Liver (tissue), 9 donors: ENCODE results near the gene MYO16. TPM values are rescaled to one million over a fixed set of nuclear protein-coding genes. Genes with fewer than 3 reads are reported as not detected.

Experiments used
- DNase-seq: peaks from one replicate; pipeline ENCODE4 v3.0.0-alpha.2; 2017; ENCODE audit warnings: low spot score
- H3K27ac ChIP-seq, 2 donors: one replicate each; pipeline ENCODE4 v1.7.0; 2013; ENCODE audit warnings: inconsistent platforms in 2 of 2, low read length in 2 of 2, control low read depth in 1 of 2, low read depth in 1 of 2, mild to moderate bottlenecking in 1 of 2
- H3K27me3 ChIP-seq, 4 donors: one replicate each; pipeline versions ENCODE4 v1.6.1 to v1.7.0; 2013; ENCODE audit warnings: low read length in 3 of 4, inconsistent platforms in 1 of 4, mild to moderate bottlenecking in 1 of 4, moderate library complexity in 1 of 4; ENCODE audit not compliant: control insufficient read depth in 4 of 4, insufficient read depth in 4 of 4
- H3K36me3 ChIP-seq, 4 donors: one replicate each; pipeline versions ENCODE4 v1.6.1 to v1.7.0; 2013; ENCODE audit warnings: low read length in 3 of 4, mild to moderate bottlenecking in 3 of 4, low read depth in 1 of 4, moderate library complexity in 1 of 4; ENCODE audit not compliant: control insufficient read depth in 4 of 4, insufficient read depth in 3 of 4
- H3K4me1 ChIP-seq, 4 donors: one replicate each; pipeline versions ENCODE4 v1.6.1 to v1.7.0; 2013; ENCODE audit warnings: low read length in 3 of 4, mild to moderate bottlenecking in 3 of 4, moderate library complexity in 1 of 4; ENCODE audit not compliant: control insufficient read depth in 4 of 4, insufficient read depth in 4 of 4
- H3K4me3 ChIP-seq, 3 donors: one replicate each; pipeline versions ENCODE4 v1.6.1 to v1.7.0; 2013; ENCODE audit warnings: low read length in 3 of 3, control low read depth in 1 of 3, low read depth in 1 of 3, mild to moderate bottlenecking in 1 of 3
- H3K9ac ChIP-seq, 2 donors: one replicate each; pipeline ENCODE4 v1.7.0; 2013; ENCODE audit warnings: low read length in 2 of 2, mild to moderate bottlenecking in 2 of 2, moderate library complexity in 2 of 2, control low read depth in 1 of 2, low read depth in 1 of 2
- H3K9me3 ChIP-seq, 4 donors: one replicate each; pipeline versions ENCODE4 v1.6.1 to v1.7.0; 2013; ENCODE audit warnings: low read length in 3 of 4; ENCODE audit not compliant: control insufficient read depth in 4 of 4
- EGR1 ChIP-seq, 2 donors: IDR thresholded peaks; 2 replicates each; pipeline ENCODE4 v1.6.1; 2016 to 2018; ENCODE audit warnings: antibody characterized with exemption in 2 of 2, low read depth in 2 of 2
- FOXA1 ChIP-seq: IDR thresholded peaks from 2 replicates; pipeline ENCODE4 v1.6.1; 2016; ENCODE audit warnings: antibody characterized with exemption
- FOXA2 ChIP-seq: IDR thresholded peaks from 2 replicates; pipeline ENCODE4 v1.6.1; 2016; ENCODE audit warnings: antibody characterized with exemption
- GABPA ChIP-seq, 2 donors: IDR thresholded peaks in 1 of 2; conservative IDR thresholded peaks in 1 of 2; 2 replicates each; pipeline ENCODE4 v1.6.1; 2016; ENCODE audit warnings: antibody characterized with exemption in 2 of 2, mild to moderate bottlenecking in 1 of 2, moderate library complexity in 1 of 2
- HNF4A ChIP-seq, 2 donors: conservative IDR thresholded peaks; 2 replicates each; pipeline ENCODE4 v1.6.1; 2016; ENCODE audit warnings: antibody characterized with exemption in 2 of 2, mild to moderate bottlenecking in 2 of 2
- HNF4G ChIP-seq: IDR thresholded peaks from 2 replicates; pipeline ENCODE4 v1.6.1; 2016; ENCODE audit warnings: antibody characterized with exemption
- JUND ChIP-seq, 2 donors: IDR thresholded peaks; 2 replicates each; pipeline ENCODE4 v1.6.1; 2016; ENCODE audit warnings: antibody characterized with exemption in 2 of 2
- NR2F2 ChIP-seq: IDR thresholded peaks from 2 replicates; pipeline ENCODE4 v1.6.1; 2016; ENCODE audit warnings: antibody characterized with exemption
- RAD21 ChIP-seq, 2 donors: IDR thresholded peaks; 2 replicates each; pipeline ENCODE4 v1.6.1; 2016; ENCODE audit warnings: antibody characterized with exemption in 2 of 2, mild to moderate bottlenecking in 2 of 2
- RXRA ChIP-seq, 2 donors: IDR thresholded peaks; 2 replicates each; pipeline ENCODE4 v1.6.1; 2017 to 2018; ENCODE audit warnings: antibody characterized with exemption in 2 of 2, mild to moderate bottlenecking in 1 of 2
- TAF1 ChIP-seq: conservative IDR thresholded peaks from 2 replicates; pipeline ENCODE4 v1.6.1; 2016; ENCODE audit warnings: antibody characterized with exemption, mild to moderate bottlenecking
- YY1 ChIP-seq: IDR thresholded peaks from 2 replicates; pipeline ENCODE4 v1.6.1; 2016; ENCODE audit warnings: antibody characterized with exemption, mild to moderate bottlenecking
- WGBS: extraction: QIAGEN DNeasy Blood & Tissue Kit; methylation state at CpG from one replicate; pipeline ENCODE4 v1.1.7; 2013; 5-methylcytosine and 5-hydroxymethylcytosine counted together
- polyA plus RNA-seq, 2 donors: library from polyadenylated mRNA; stranded (reverse) in 1 of 2; unstranded in 1 of 2; fragments of 200-250 nt in 1 of 2; fragments of >200 nt in 1 of 2; fragmentation: Nextera tagmentation in 1 of 2; extraction: Ambion mirVana in 1 of 2; gene quantifications; one replicate each; pipeline versions ENCODE4 v1.2.1 to v1.2.3, GENCODE V29; 2013 to 2015
- total RNA-seq, 2 donors: library from RNA; depleted of rRNA; stranded (reverse); fragments of >200 nt; gene quantifications; one replicate each; pipeline ENCODE4 v1.2.3, GENCODE V29; 2014
- TF ChIP-seq, protein P1 (sequence below): IDR thresholded peaks from 2 replicates; pipeline ENCODE4 v1.6.1; 2016; ENCODE audit warnings: antibody characterized with exemption
- TF ChIP-seq, protein P2 (sequence below): IDR thresholded peaks from 2 replicates; pipeline ENCODE4 v1.6.1; 2016; ENCODE audit warnings: antibody characterized with exemption
- TF ChIP-seq, protein P3 (sequence below): fragments of 150-350 bp; IDR thresholded peaks from 2 replicates; pipeline ENCODE4 v1.5.1; 2017; ENCODE audit warnings: improper control_type of control experiment, low read depth, low read length; ENCODE audit not compliant: missing input control
- TF ChIP-seq, protein P4 (sequence below): IDR thresholded peaks from 2 replicates; pipeline ENCODE4 v1.6.1; 2016; ENCODE audit warnings: antibody characterized with exemption
- TF ChIP-seq, protein P5 (sequence below): IDR thresholded peaks from 2 replicates; pipeline ENCODE4 v1.6.1; 2016; ENCODE audit warnings: antibody characterized with exemption, mild to moderate bottlenecking
- donor health status: healthy.
- donor health status: healthy.
- donor health status: healthy.
- donor health status: healthy.
- donor health status: healthy.

MYO16 gene
- total and polyA plus RNA-seq, 4 donors: 0.37 to 1.1 (median 0.68) TPM

DNA sequence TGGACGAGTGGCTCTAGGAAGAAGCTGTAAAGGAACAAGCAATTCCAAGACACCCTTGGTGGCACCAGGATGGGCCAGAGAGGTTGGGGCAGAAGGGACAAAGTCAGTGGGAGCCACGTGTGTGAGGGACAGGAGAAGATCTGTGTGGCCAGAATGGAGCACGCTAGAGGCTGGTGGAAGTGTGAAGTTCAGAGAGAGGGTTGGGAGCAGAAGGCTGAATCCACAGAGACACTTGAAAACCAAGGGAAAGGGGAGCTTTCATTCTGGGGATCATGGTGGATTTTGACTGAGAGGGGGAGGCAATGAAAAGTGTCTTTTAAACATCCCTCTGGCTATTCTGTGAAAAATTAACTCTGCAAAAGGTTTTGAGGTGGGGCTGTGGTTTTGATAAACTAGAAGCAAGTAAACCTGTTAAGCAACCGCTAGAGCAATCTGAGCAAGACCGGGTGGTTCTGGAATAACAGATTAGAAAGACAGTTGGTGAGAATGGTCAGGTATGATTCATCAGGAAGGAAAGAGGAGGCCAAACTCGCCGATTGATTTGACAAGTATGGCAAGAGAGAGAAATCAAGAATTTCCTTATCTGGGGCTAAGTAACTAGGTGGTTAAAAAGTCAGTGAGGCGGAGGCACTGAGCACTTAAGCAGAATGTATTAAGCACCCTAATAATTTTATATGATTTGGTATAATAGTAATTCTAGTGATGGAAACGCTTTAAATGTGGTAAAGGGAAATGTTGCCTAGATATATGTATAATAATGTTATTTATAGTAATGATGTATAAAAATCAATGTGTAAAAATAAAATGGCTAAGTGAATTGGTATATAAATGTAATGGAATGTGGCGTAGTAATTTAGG is 140.0 kb downstream of the MYO16 start:
- Histone ChIP-seq H3K36me3 (no peaks in the 10 kb centered on the region), H3K4me3 (no peak overlapping the region), H3K27ac (no peak overlapping the region), H3K27me3 (no peaks in the 10 kb centered on the region), H3K9me3 (no peaks in the 10 kb centered on the region), H3K9ac (no peak overlapping the region), H3K4me1 (no peaks in the 10 kb centered on the region)
- 57% methylated on average over 10 of the region's 10 CpGs for WGBS
- TF ChIP-seq, protein P1, sequence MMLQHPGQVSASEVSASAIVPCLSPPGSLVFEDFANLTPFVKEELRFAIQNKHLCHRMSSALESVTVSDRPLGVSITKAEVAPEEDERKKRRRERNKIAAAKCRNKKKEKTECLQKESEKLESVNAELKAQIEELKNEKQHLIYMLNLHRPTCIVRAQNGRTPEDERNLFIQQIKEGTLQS: no peak
- DNase-seq: no peak

DNA sequence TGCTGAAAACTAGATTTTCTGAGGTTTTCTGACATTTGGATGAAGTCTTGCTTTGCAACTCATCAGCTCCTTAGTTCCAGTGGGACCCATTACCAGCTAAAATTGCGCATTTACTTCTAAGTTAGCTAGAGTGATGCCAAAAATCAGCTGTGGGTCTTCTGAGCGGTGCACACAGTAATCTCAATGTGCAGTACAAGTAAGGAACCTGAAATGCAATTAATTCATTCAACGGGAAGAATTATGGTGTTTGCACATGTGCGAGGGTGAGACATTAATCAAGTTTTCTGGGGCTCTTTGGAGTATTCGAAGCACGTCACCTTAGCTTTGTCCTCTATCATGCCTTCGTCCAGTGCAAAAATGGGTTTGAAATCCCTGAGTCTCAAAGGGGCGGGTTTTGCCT is 146.2 kb downstream of the MYO16 start:
- WGBS: 86% methylated on average over 8 of the region's 8 CpGs
- TF ChIP-seq JUND (IDR thresholded peaks at IDR 0.05): no peak
- TF ChIP-seq, protein P2, sequence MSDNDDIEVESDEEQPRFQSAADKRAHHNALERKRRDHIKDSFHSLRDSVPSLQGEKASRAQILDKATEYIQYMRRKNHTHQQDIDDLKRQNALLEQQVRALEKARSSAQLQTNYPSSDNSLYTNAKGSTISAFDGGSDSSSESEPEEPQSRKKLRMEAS: no peak
- TF ChIP-seq RAD21 (IDR thresholded peaks at IDR 0.05): no peak
- TF ChIP-seq, protein P1: no peak
- no peak for TF ChIP-seq FOXA2
- TF ChIP-seq FOXA1: no peak
- peaks cover 0 to 2% (median 0%) of the 10 kb centered on the region in 4 donors for H3K27me3 ChIP-seq
- no peaks in the 10 kb centered on the region for H3K4me1 ChIP-seq
- H3K9me3 ChIP-seq: no peaks in the 10 kb centered on the region
- H3K27ac ChIP-seq: no peak overlapping the region
- no peak overlapping the region for H3K9ac ChIP-seq
- H3K36me3 ChIP-seq: no peaks in the 10 kb centered on the region
- no peak for DNase-seq
- H3K4me3 ChIP-seq: no peak overlapping the region

DNA sequence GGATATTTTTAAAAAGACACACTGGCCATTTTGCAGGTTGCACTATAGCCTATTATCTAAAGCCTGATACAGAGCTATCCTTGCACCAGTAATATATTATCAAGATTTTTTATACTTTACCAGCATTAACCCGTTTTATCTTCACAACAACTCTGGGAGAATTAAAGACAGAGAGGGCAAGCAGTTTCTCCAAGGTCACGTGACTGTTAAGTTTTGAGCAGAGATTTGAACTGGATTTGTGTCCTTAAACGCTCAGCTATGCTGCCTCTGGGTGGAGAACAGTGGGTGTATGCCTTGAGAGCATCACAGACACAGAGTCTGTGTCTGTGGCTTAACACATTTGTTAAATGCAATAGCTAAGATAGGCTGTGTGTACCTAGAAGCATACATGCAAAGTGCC is 147.2 kb downstream of the MYO16 start:
- Histone ChIP-seq H3K4me1 (no peaks in the 10 kb centered on the region), H3K27me3 (peaks cover 0 to 2% (median 0%) of the 10 kb centered on the region in 4 donors), H3K36me3 (no peaks in the 10 kb centered on the region), H3K27ac (no peak overlapping the region), H3K9me3 (no peaks in the 10 kb centered on the region), H3K9ac (no peak overlapping the region), H3K4me3 (no peak overlapping the region)
- no peak for DNase-seq
- 64% methylated on average over 3 of the region's 3 CpGs for WGBS
- no peak for TF ChIP-seq EGR1 (IDR thresholded peaks at IDR 0.05; ENCODE audit: low read depth in 2 of 2)
- no peak for TF ChIP-seq RAD21 (IDR thresholded peaks at IDR 0.05)
- TF ChIP-seq FOXA1: no peak
- no peak for TF ChIP-seq HNF4A (conservative IDR thresholded peaks at IDR 0.05)
- TF ChIP-seq, protein P3, sequence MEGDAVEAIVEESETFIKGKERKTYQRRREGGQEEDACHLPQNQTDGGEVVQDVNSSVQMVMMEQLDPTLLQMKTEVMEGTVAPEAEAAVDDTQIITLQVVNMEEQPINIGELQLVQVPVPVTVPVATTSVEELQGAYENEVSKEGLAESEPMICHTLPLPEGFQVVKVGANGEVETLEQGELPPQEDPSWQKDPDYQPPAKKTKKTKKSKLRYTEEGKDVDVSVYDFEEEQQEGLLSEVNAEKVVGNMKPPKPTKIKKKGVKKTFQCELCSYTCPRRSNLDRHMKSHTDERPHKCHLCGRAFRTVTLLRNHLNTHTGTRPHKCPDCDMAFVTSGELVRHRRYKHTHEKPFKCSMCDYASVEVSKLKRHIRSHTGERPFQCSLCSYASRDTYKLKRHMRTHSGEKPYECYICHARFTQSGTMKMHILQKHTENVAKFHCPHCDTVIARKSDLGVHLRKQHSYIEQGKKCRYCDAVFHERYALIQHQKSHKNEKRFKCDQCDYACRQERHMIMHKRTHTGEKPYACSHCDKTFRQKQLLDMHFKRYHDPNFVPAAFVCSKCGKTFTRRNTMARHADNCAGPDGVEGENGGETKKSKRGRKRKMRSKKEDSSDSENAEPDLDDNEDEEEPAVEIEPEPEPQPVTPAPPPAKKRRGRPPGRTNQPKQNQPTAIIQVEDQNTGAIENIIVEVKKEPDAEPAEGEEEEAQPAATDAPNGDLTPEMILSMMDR: no peak
- TF ChIP-seq, protein P2: no peak
- TF ChIP-seq, protein P4, sequence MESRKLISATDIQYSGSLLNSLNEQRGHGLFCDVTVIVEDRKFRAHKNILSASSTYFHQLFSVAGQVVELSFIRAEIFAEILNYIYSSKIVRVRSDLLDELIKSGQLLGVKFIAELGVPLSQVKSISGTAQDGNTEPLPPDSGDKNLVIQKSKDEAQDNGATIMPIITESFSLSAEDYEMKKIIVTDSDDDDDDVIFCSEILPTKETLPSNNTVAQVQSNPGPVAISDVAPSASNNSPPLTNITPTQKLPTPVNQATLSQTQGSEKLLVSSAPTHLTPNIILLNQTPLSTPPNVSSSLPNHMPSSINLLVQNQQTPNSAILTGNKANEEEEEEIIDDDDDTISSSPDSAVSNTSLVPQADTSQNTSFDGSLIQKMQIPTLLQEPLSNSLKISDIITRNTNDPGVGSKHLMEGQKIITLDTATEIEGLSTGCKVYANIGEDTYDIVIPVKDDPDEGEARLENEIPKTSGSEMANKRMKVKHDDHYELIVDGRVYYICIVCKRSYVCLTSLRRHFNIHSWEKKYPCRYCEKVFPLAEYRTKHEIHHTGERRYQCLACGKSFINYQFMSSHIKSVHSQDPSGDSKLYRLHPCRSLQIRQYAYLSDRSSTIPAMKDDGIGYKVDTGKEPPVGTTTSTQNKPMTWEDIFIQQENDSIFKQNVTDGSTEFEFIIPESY: no peak
- no peak for TF ChIP-seq TAF1
- TF ChIP-seq, protein P1: no peak
- TF ChIP-seq, protein P5, sequence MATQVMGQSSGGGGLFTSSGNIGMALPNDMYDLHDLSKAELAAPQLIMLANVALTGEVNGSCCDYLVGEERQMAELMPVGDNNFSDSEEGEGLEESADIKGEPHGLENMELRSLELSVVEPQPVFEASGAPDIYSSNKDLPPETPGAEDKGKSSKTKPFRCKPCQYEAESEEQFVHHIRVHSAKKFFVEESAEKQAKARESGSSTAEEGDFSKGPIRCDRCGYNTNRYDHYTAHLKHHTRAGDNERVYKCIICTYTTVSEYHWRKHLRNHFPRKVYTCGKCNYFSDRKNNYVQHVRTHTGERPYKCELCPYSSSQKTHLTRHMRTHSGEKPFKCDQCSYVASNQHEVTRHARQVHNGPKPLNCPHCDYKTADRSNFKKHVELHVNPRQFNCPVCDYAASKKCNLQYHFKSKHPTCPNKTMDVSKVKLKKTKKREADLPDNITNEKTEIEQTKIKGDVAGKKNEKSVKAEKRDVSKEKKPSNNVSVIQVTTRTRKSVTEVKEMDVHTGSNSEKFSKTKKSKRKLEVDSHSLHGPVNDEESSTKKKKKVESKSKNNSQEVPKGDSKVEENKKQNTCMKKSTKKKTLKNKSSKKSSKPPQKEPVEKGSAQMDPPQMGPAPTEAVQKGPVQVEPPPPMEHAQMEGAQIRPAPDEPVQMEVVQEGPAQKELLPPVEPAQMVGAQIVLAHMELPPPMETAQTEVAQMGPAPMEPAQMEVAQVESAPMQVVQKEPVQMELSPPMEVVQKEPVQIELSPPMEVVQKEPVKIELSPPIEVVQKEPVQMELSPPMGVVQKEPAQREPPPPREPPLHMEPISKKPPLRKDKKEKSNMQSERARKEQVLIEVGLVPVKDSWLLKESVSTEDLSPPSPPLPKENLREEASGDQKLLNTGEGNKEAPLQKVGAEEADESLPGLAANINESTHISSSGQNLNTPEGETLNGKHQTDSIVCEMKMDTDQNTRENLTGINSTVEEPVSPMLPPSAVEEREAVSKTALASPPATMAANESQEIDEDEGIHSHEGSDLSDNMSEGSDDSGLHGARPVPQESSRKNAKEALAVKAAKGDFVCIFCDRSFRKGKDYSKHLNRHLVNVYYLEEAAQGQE: no peak
- TF ChIP-seq HNF4G: no peak
- no peak for TF ChIP-seq YY1
- TF ChIP-seq NR2F2: no peak
- no peak for TF ChIP-seq RXRA (IDR thresholded peaks at IDR 0.05)
- no peak for TF ChIP-seq GABPA (IDR thresholded peaks at IDR 0.05 in 1 of 2, conservative IDR thresholded peaks at IDR 0.05 in 1 of 2)
- TF ChIP-seq FOXA2: no peak
